HCT116 (cell line): ENCODE results near the gene GGPS1. TPM values are rescaled to one million over a fixed set of nuclear protein-coding genes. Genes with fewer than 3 reads are reported as not detected.

Source experiments
- ATAC-seq: fragments of 200-7000 bp; cut with Tn5 transposase; 2 replicates; pipeline ENCODE4 v1.9.1; 2020; ENCODE audit warnings: mild to moderate bottlenecking, moderate library complexity
- BruUV-seq: library from RNA; stranded (reverse); fragments of 400-500 nt; replicated peaks from 2 replicates; lab custom pipeline; 2021; lab: Mats Ljungman, UMichigan
- CTCF ChIA-PET: fragments of 300-600 bp; sonication (Branson Sonifier 250); formaldehyde crosslinking; loops from one replicate; lab custom pipeline; 2021; ENCODE audit warnings: antibody characterized with exemption; lab: Charles Lee
- POLR2A ChIA-PET: fragments of 300-600, 350-600 bp; sonication (Branson Sonifier 250); formaldehyde crosslinking; loops from one replicate; lab custom pipeline; 2021; ENCODE audit warnings: antibody characterized with exemption; lab: Charles Lee
- RAD21 ChIA-PET, 2 experiments: fragments of 300-600 bp; sonication (Branson Sonifier 250); formaldehyde crosslinking; loops; one replicate each; lab custom pipeline; 2023; ENCODE audit warnings: low total read pairs in 2 of 2; ENCODE audit not compliant: uncharacterized antibody in 2 of 2, unreplicated experiment in 2 of 2, low non-redundant PET in 1 of 2; lab: Charles Lee
- DNase-seq: peaks from one replicate; pipeline ENCODE4 v3.0.0-alpha.2; 2010; ENCODE audit warnings: low read depth, low spot score
- H2AFZ ChIP-seq: fragments of 200-600 bp; shearing (Covaris generic), sonication (generic); 2 replicates; pipeline ENCODE4 v1.6.1; 2017; ENCODE audit warnings: low read depth, mixed run types, mixed read lengths, antibody characterized with exemption, low read length; ENCODE audit not compliant: poor library complexity, severe bottlenecking
- H3K27ac ChIP-seq: 2 replicates; pipeline ENCODE4 v1.5.1; 2012; ENCODE audit warnings: low read depth, low read length
- H3K27me3 ChIP-seq: fragments of 200-600 bp; sonication (generic); 2 replicates; pipeline ENCODE4 v1.6.1; 2016; ENCODE audit warnings: mixed run types, low read length, mixed read lengths; ENCODE audit not compliant: insufficient read depth
- H3K36me3 ChIP-seq, 2 experiments: fragments of 200-500 bp in 1 of 2; fragments of 200-600 bp in 1 of 2; sonication (Bioruptor generic) in 1 of 2; sonication (generic) in 1 of 2; 2 replicates each; pipeline versions ENCODE4 v1.5.1 to v1.6.1; 2014 to 2016; ENCODE audit warnings: low read length in 2 of 2, inconsistent platforms in 1 of 2, mixed read lengths in 1 of 2, mixed run types in 1 of 2; ENCODE audit not compliant: insufficient read depth in 2 of 2, control insufficient read depth in 1 of 2
- H3K4me1 ChIP-seq, 2 experiments: fragments of 200-600 bp in 1 of 2; sonication (generic) in 1 of 2; 2 replicates each; pipeline versions ENCODE4 v1.5.1 to v1.6.1; 2012 to 2017; ENCODE audit warnings: low read length in 2 of 2, inconsistent platforms in 1 of 2, mild to moderate bottlenecking in 1 of 2, mixed read lengths in 1 of 2, mixed run types in 1 of 2, moderate library complexity in 1 of 2; ENCODE audit not compliant: insufficient read depth in 2 of 2, control insufficient read depth in 1 of 2
- H3K4me2 ChIP-seq: fragments of 200-600 bp; sonication (generic); 2 replicates; pipeline ENCODE4 v1.6.1; 2017; ENCODE audit warnings: mixed run types, low read length, mixed read lengths
- H3K4me3 ChIP-seq, 2 experiments: fragments of 200-600 bp in 1 of 2; sonication (generic) in 1 of 2; replicated peaks in 1 of 2; 2 replicates each; pipeline ENCODE4 v1.5.1; 2011 to 2016; ENCODE audit warnings: low read length in 2 of 2, control low read depth in 1 of 2, low read depth in 1 of 2, mild to moderate bottlenecking in 1 of 2, mixed read lengths in 1 of 2, mixed run types in 1 of 2
- H3K79me2 ChIP-seq: fragments of 200-600 bp; sonication (generic); 2 replicates; pipeline ENCODE4 v1.6.1; 2017; ENCODE audit warnings: mild to moderate bottlenecking, mixed run types, low read length, moderate library complexity, mixed read lengths; ENCODE audit not compliant: insufficient read depth
- H3K9ac ChIP-seq: fragments of 200-600 bp; sonication (generic); 2 replicates; pipeline ENCODE4 v1.6.1; 2016; ENCODE audit warnings: low read length, mixed read lengths
- H3K9me2 ChIP-seq: fragments of 200-600 bp; sonication (generic), shearing (Covaris generic); 2 replicates; pipeline ENCODE4 v1.6.1; 2017; ENCODE audit warnings: mixed run types, mild to moderate bottlenecking, moderate library complexity; ENCODE audit not compliant: insufficient read depth
- H3K9me3 ChIP-seq, 2 experiments: fragments of 200-500 bp in 1 of 2; fragments of 200-600 bp in 1 of 2; sonication (Bioruptor generic) in 1 of 2; sonication (generic) in 1 of 2; 2 replicates each; pipeline ENCODE4 v1.6.1; 2014 to 2017; ENCODE audit warnings: low read length in 2 of 2, mixed read lengths in 2 of 2, inconsistent platforms in 1 of 2, low read depth in 1 of 2, mild to moderate bottlenecking in 1 of 2, mixed run types in 1 of 2, moderate library complexity in 1 of 2; ENCODE audit not compliant: control insufficient read depth in 1 of 2, insufficient read depth in 1 of 2
- H4K20me1 ChIP-seq: fragments of 200-600 bp; sonication (generic), shearing (Covaris generic); 2 replicates; pipeline ENCODE4 v1.6.1; 2017; ENCODE audit warnings: mixed run types, mild to moderate bottlenecking, moderate library complexity; ENCODE audit not compliant: insufficient read depth
- ATF3 ChIP-seq: IDR thresholded peaks from 2 replicates; pipeline ENCODE4 v1.6.1; 2012
- CBX3 ChIP-seq: IDR thresholded peaks from 2 replicates; pipeline ENCODE4 v1.6.1; 2012; ENCODE audit warnings: low read depth
- ELF1 ChIP-seq: IDR thresholded peaks from 2 replicates; pipeline ENCODE4 v1.6.1; 2012; ENCODE audit warnings: low read depth, borderline replicate concordance
- EZH2 ChIP-seq: fragments of 200-600 bp; sonication (generic); IDR thresholded peaks from 2 replicates; pipeline ENCODE4 v1.6.1; 2017; ENCODE audit warnings: antibody characterized with exemption, mixed run types
- JUND ChIP-seq: IDR thresholded peaks from 2 replicates; pipeline ENCODE4 v1.6.1; 2012
- POLR2A ChIP-seq: IDR thresholded peaks from 2 replicates; pipeline ENCODE4 v1.7.0; 2011; ENCODE audit warnings: borderline replicate concordance; ENCODE audit not compliant: insufficient read depth, insufficient read length; ENCODE audit errors: extremely low read depth
- POLR2AphosphoS5 ChIP-seq: IDR thresholded peaks from 2 replicates; pipeline ENCODE4 v1.6.1; 2011; ENCODE audit warnings: mild to moderate bottlenecking, low read depth, low read length, moderate library complexity
- RAD21 ChIP-seq: IDR thresholded peaks from 2 replicates; pipeline ENCODE4 v1.6.1; 2012; ENCODE audit warnings: low read depth, mild to moderate bottlenecking
- SRF ChIP-seq: IDR thresholded peaks from 2 replicates; pipeline ENCODE4 v1.6.1; 2012; ENCODE audit warnings: low read depth
- YY1 ChIP-seq: IDR thresholded peaks from 2 replicates; pipeline ENCODE4 v1.6.1; 2011; ENCODE audit warnings: low read length, low read depth, moderate library complexity, mild to moderate bottlenecking; ENCODE audit not compliant: insufficient replicate concordance; ENCODE audit errors: extremely low read depth
- intact Hi-C: fragments of 100-400 bp; cut with micrococcal nuclease; formaldehyde crosslinking; loops from 2 replicates; pipeline ENCODE4 v1.10.0; 2022
- total RNA-seq: library from RNA; stranded (reverse); gene quantifications from one replicate; pipeline ENCODE4 v1.2.1, GENCODE V29; 2021; ENCODE audit not compliant: unreplicated experiment
- TF ChIP-seq, protein P1 (sequence below): IDR thresholded peaks from 2 replicates; pipeline ENCODE4 v1.6.1; 2012; ENCODE audit warnings: low read depth

GGPS1 gene
- total RNA-seq, 1 experiment from 2014 or later: 30.6 TPM

DNA sequence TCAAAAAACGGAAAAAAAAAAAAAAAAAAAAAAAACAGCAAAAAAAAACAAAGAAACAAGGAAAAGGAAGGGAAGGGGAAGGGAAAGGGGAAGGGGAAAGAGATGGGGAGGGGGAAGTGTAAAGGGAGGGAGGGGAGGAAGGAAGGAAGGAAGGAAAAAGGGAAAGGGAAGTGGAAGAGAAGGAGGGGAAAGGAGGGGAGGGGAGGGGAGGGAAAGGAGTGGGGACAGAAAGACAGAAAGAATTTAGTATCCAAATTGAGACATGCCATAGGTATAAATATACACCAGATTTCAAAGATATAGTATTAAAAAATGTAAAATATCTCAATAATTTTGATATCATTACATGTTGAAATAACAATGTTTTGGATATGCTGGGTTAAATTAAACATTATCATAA lies 26.2 kb upstream of the GGPS1 start:
- POLR2A ChIA-PET: no interaction called here
- no peaks in the 10 kb centered on the region for H3K9me2 ChIP-seq
- ATAC-seq: no peak
- peaks cover 93% of the 10 kb centered on the region for H3K79me2 ChIP-seq
- H3K4me3 ChIP-seq: no peak overlapping the region
- H3K9me3 ChIP-seq: no peaks in the 10 kb centered on the region
- H3K4me2 ChIP-seq: no peak overlapping the region
- no peaks in the 10 kb centered on the region for H3K36me3 ChIP-seq
- H4K20me1 ChIP-seq: 0 out of 2 replicates have a peak, but pooled peaks cover 3% of the 10 kb centered on the region
- intact Hi-C loops: no loop called here
- no TSS peak for BruUV-seq
- H3K4me1 ChIP-seq: peaks cover 10 to 12% of the 10 kb centered on the region in 2 experiments; a peak in 2 of 4 replicates
- RAD21 ChIA-PET: no interaction called here
- H3K9ac ChIP-seq: no peak overlapping the region
- H2AFZ ChIP-seq: no peak overlapping the region
- no peaks in the 10 kb centered on the region for H3K27me3 ChIP-seq
- no peak overlapping the region for H3K27ac ChIP-seq
- CTCF ChIA-PET: no interaction called here
- TF ChIP-seq EZH2 (no peak), JUND (no peak), CBX3 (no peak), POLR2A (no peak), ATF3 (no peak), ELF1 (no peak), POLR2AphosphoS5 (no peak), YY1 (no peak), SRF (no peak), RAD21 (no peak)
- TF ChIP-seq, protein P1, sequence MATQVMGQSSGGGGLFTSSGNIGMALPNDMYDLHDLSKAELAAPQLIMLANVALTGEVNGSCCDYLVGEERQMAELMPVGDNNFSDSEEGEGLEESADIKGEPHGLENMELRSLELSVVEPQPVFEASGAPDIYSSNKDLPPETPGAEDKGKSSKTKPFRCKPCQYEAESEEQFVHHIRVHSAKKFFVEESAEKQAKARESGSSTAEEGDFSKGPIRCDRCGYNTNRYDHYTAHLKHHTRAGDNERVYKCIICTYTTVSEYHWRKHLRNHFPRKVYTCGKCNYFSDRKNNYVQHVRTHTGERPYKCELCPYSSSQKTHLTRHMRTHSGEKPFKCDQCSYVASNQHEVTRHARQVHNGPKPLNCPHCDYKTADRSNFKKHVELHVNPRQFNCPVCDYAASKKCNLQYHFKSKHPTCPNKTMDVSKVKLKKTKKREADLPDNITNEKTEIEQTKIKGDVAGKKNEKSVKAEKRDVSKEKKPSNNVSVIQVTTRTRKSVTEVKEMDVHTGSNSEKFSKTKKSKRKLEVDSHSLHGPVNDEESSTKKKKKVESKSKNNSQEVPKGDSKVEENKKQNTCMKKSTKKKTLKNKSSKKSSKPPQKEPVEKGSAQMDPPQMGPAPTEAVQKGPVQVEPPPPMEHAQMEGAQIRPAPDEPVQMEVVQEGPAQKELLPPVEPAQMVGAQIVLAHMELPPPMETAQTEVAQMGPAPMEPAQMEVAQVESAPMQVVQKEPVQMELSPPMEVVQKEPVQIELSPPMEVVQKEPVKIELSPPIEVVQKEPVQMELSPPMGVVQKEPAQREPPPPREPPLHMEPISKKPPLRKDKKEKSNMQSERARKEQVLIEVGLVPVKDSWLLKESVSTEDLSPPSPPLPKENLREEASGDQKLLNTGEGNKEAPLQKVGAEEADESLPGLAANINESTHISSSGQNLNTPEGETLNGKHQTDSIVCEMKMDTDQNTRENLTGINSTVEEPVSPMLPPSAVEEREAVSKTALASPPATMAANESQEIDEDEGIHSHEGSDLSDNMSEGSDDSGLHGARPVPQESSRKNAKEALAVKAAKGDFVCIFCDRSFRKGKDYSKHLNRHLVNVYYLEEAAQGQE: no peak
- TF ChIP-seq, all 23 proteins: peak for 0
- no peak for DNase-seq
